Activated CD8-positive, alpha-beta memory T cell treated with anti-CD3 and anti-CD28 coated beads for 36 hours (primary cell): Measurements from ENCODE around the gene ZNF70. TPM values are rescaled to one million over a fixed set of nuclear protein-coding genes. Genes with fewer than 3 reads are reported as not detected.

ENCODE experiments used
- CTCF ChIA-PET: fragments of 350-600 bp; sonication (Branson Sonifier 250); formaldehyde crosslinking; loops from one replicate; lab custom pipeline; 2021; ENCODE audit warnings: antibody characterized with exemption; lab: Charles Lee
- POLR2A ChIA-PET: fragments of 350-600 bp; sonication (Branson Sonifier 250); formaldehyde crosslinking; loops from one replicate; lab custom pipeline; 2021; ENCODE audit warnings: antibody characterized with exemption; lab: Charles Lee
- total RNA-seq, 2 experiments: library from RNA; stranded (reverse); gene quantifications; one replicate each; pipeline ENCODE4 v1.2.3, GENCODE V29; 2021

ZNF70 gene
- total RNA-seq: 1 to 10 TPM; 3.4 to 3.5 TPM

GRCh38 chr22:23750714-23751440, at the start of gene ZNF70:
ZNF70 (minus strand) TSS chr22:23751112; CDS start chr22:23745140, 5,972 bp downstream.
- CTCF ChIA-PET: interaction anchor here (0.6 to 1.6 kb wide), 3 partner anchors 38 to 102 kb away, joined by 3 to 4 read pairs (median 4); no protein-coding TSS in a partner anchor

DNA sequence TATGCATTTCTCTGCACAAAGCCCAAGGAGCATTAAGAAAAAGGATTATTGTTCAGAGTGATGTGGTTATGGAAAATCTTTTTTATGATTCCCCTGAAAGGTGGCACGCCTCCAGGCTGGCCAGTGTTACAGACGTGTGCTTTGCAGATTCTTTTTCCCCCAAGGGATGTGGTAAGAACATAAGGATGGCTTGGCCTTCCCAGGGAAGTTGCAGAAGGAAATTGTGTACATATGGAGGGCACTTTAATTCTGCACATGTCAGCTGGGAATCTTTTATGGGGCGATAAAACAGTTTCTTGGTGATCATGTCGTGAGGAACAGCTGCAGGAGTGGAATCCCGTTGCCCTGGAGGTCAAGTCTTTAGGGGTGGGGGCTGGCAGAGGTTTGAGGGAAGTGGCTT, 45.5 kb upstream of the ZNF70 start:
- ChIA-PET CTCF (no interaction called here), POLR2A (no interaction called here)

More at GRCh38 chr22:23750714-23751440, at the start of gene ZNF70:
- POLR2A ChIA-PET: interaction anchor here (0.6 to 1.7 kb wide), 6 partner anchors 9 to 143 kb away, joined by 3 to 7 read pairs (median 4); partner anchors contain the start of genes C22orf15 and MIF

GRCh38 chr22:23793326-23793725, 42.4 kb upstream of the ZNF70 start:
- POLR2A ChIA-PET: interaction anchor here (0.6 kb wide), 1 partner anchor 64 kb away, joined by 3 read pairs; the partner anchor contains the start of gene SLC2A11
- CTCF ChIA-PET: no interaction called here

DNA sequence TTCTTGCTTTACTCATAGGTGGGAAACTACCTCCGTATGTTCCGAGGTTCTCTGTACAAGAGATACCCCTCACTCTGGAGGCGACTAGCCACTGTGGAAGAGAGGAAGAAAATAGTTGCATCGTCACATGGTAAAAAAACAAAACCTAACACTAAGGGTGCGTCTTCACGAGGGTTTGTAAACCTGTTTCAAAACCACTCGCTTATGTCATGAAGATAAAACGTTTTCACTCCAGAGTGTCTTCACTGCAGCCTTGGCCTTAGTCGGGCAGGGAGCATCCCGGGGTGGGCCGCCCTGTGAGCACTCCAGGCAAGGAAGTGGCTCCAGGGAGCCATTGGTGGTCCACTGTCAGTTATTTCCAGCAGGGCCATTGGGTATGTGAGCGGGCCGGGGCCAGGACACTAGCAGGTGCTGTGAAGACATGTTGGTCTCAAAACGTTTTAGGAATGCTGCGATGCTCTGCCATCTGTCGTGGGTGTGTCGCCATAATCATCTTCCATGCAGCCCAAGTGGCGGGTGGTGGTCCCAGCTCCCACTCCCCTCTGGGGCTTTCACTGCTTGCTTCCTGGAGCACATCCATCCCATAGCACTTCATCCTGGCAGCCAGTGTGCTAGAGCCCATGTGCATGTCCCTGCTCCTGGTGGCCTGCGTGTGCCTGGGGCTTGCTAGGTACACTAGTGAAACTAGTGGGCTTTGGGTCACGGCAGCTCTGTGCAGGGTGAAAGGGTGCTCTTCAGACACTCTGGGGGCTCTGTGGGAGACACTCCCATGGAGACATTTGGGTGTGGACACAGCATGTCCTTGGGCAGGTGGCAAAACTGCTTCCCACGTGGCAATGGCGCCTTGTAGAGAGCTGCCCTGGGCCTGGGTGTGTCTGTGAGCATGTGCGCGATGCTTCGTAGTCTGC, 41.1 kb upstream of the ZNF70 start:
- ChIA-PET POLR2A (no interaction called here), CTCF (no interaction called here)

- ChIA-PET POLR2A (no interaction called here), CTCF (no interaction called here)
Observed at GRCh38 chr22:23790819-23791737, 40.2 kb upstream of the ZNF70 start.

DNA sequence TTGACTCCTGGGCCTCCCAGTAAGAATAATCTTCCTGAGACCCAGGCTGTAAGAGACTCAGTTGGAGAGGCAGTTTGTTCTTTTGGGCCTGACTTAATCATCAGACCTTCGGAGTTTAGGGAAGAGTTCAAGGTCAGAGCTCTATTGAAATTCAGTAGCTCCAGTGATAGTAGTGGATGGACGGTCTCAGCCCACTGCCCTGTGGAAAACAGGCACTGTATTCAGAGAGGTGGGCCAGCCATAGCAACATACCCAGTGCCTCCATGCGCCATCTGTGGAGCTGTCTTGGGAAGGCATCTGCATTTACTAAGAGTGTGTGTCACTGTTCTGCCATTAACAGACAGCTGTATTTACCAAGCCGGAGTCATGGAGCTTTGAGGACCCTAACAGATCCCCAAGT, 38.7 kb upstream of the ZNF70 start:
- POLR2A ChIA-PET: interaction anchor here (0.5 to 0.6 kb wide), 2 partner anchors 27 to 36 kb away, joined by 3 to 5 read pairs; partner anchors contain the start of gene C22orf15
- CTCF ChIA-PET: no interaction called here

GRCh38 chr22:23789121-23789520, 38.2 kb upstream of the ZNF70 start:
- CTCF ChIA-PET: no interaction called here
- POLR2A ChIA-PET: interaction anchor here (0.5 to 0.6 kb wide), 2 partner anchors 26 to 37 kb away, joined by 3 to 5 read pairs; partner anchors contain the start of gene C22orf15

- CTCF ChIA-PET: interaction anchor here (0.6 to 1.4 kb wide), 3 partner anchors 51 to 61 kb away, joined by 3 to 4 read pairs (median 3); no protein-coding TSS in a partner anchor
- POLR2A ChIA-PET: no interaction called here
Observed at GRCh38 chr22:23787910-23788309, 37.0 kb upstream of the ZNF70 start.

- ChIA-PET POLR2A (no interaction called here), CTCF (interaction anchor here (0.6 to 1.4 kb wide), 4 partner anchors 15 to 62 kb away, joined by 3 to 4 read pairs (median 3); partner anchors contain the start of gene MMP11)
Observed at GRCh38 chr22:23787600-23787896, 36.6 kb upstream of the ZNF70 start.

GRCh38 chr22:23786752-23787599, 36.1 kb upstream of the ZNF70 start, which contains the start of gene SMARCB1:
SMARCB1 (plus strand) TSS chr22:23786966; CDS start chr22:23787170, 204 bp downstream.
- CTCF ChIA-PET: interaction anchor here (0.6 to 1.4 kb wide), 5 partner anchors 12 to 62 kb away, joined by 3 to 4 read pairs (median 3); partner anchors contain the start of gene MMP11
- POLR2A ChIA-PET: no interaction called here

DNA sequence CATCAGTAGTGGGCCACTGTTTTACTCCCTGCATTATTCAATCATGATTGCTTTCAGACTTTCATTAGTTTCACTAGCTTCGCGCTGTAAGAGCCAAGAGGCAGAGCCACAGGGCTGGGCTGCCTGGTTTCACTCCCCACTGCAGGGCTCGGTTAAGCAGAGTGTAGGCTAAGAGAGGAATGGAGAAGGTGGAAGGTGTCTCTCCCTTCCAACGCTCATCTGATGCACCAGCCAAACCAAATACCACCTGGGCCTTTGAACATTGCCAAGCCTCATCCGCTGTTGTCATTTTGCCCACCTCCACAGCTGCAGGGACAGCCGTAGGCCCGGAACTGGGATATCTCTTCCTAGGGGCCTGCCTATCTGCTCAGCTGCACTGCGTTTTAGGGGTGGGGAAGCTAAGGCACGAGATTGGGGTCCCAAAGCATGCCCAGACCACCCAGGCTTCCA, 35.4 kb upstream of the ZNF70 start:
- ChIA-PET CTCF (interaction anchor here (0.5 to 1.4 kb wide), 3 partner anchors 12 to 15 kb away, joined by 3 to 4 read pairs (median 3); partner anchors contain the start of gene MMP11), POLR2A (interaction anchor here (0.6 kb wide), 1 partner anchor 67 kb away, joined by 5 read pairs; no protein-coding TSS in a partner anchor)

- POLR2A ChIA-PET: no interaction called here
- CTCF ChIA-PET: interaction anchor here (0.9 kb wide), 1 partner anchor 13 kb away, joined by 3 read pairs; no protein-coding TSS in a partner anchor
Observed at GRCh38 chr22:23784215-23784732, 33.4 kb upstream of the ZNF70 start.

GRCh38 chr22:23783265-23784150, 32.6 kb upstream of the ZNF70 start:
- CTCF ChIA-PET: no interaction called here
- POLR2A ChIA-PET: no interaction called here

DNA sequence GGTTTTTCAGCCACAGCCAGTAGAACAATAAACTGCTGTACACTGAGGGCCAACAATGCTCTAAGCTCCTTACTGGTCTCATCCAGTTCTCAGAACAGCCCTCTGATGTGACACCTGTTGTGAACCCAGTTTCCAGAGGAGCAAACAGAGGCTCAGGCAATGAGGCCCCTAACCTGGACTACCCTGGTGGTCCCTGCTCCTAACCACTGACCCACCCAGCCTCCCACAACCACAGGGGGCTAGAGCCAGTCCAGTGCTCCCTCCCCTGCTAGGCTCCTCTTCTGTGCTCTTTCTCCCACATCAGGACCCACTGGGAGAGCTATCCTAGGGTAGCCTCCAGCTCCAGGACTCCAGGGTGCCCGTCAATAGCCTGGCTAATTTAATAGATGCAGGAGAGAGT, 31.8 kb upstream of the ZNF70 start:
- POLR2A ChIA-PET: no interaction called here

DNA sequence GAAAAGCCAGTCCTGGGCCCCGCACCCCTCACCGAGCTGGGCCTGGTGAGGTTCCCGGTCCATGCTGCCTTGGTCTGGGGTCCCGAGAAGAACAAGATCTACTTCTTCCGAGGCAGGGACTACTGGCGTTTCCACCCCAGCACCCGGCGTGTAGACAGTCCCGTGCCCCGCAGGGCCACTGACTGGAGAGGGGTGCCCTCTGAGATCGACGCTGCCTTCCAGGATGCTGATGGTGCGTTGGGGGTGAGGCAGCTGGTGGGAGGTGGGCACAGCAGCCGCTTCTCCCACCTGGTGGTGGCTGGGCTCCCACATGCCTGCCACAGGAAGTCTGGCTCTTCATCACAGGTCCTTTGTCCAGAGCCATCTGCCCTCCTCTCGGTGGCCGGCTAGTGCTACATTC, 31.3 kb upstream of the ZNF70 start:
- ChIA-PET POLR2A (no interaction called here), CTCF (interaction anchor here (1.6 kb wide), 1 partner anchor 14 kb away, joined by 7 read pairs; the partner anchor contains the start of gene CHCHD10)

More for the DNA sequence above, 31.8 kb upstream of the ZNF70 start:
- CTCF ChIA-PET: no interaction called here
